ENCODE data around the gene PRODH2.

DNA sequence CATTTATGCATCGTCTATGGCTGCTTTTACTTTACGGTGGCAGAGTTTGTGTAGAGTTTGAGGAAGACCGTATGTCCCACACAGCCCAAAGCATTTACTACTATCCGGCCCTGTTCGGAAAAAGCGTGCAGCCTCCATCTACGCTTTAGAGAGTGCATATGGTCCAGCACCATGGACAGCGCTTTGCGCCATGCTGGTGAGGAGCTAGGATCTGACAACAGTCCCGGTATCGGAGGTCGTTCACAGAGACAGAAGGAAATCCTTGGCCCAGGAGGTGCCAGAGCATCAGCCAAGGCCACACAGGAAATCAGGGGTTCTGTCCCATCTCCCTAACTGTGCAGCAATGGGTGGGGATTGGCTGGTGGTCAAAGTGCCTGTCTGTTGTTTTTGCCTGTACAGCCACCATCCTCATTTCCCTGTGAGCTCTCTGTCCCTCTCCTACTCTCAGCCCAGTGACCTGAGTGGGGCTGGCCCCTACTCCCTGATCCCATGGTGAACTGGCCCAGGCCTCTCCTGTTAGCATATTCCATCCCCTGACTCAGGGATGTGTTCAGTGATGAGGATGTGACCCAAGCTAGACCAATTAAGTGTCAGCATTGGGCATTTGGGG lies 16.2 kb upstream of the PRODH2 start:
- TF ChIP-seq, protein P1, sequence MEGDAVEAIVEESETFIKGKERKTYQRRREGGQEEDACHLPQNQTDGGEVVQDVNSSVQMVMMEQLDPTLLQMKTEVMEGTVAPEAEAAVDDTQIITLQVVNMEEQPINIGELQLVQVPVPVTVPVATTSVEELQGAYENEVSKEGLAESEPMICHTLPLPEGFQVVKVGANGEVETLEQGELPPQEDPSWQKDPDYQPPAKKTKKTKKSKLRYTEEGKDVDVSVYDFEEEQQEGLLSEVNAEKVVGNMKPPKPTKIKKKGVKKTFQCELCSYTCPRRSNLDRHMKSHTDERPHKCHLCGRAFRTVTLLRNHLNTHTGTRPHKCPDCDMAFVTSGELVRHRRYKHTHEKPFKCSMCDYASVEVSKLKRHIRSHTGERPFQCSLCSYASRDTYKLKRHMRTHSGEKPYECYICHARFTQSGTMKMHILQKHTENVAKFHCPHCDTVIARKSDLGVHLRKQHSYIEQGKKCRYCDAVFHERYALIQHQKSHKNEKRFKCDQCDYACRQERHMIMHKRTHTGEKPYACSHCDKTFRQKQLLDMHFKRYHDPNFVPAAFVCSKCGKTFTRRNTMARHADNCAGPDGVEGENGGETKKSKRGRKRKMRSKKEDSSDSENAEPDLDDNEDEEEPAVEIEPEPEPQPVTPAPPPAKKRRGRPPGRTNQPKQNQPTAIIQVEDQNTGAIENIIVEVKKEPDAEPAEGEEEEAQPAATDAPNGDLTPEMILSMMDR (IDR thresholded peaks at IDR 0.05) = no peak
- no peak for TF ChIP-seq POLR2A (IDR thresholded peaks at IDR 0.05)
